Liver (tissue), 3 donors: ENCODE data around the gene MAPK8.
"Not testable (repeated sequence)": the region's sequence is repeated elsewhere in the genome, so short reads cannot be mapped to it uniquely, and the experiment has no call there.

Experiments used
- EGR1 ChIP-seq, 2 donors: IDR thresholded peaks; 2 replicates each; pipeline ENCODE4 v1.6.1; 2016 to 2018; ENCODE audit warnings: antibody characterized with exemption in 2 of 2, low read depth in 2 of 2
- GABPA ChIP-seq, 2 donors: IDR thresholded peaks in 1 of 2; conservative IDR thresholded peaks in 1 of 2; 2 replicates each; pipeline ENCODE4 v1.6.1; 2016; ENCODE audit warnings: antibody characterized with exemption in 2 of 2, mild to moderate bottlenecking in 1 of 2, moderate library complexity in 1 of 2
- HNF4A ChIP-seq, 2 donors: conservative IDR thresholded peaks; 2 replicates each; pipeline ENCODE4 v1.6.1; 2016; ENCODE audit warnings: antibody characterized with exemption in 2 of 2, mild to moderate bottlenecking in 2 of 2
- HNF4G ChIP-seq: IDR thresholded peaks from 2 replicates; pipeline ENCODE4 v1.6.1; 2016; ENCODE audit warnings: antibody characterized with exemption
- JUND ChIP-seq, 2 donors: IDR thresholded peaks; 2 replicates each; pipeline ENCODE4 v1.6.1; 2016; ENCODE audit warnings: antibody characterized with exemption in 2 of 2
- NR2F2 ChIP-seq: IDR thresholded peaks from 2 replicates; pipeline ENCODE4 v1.6.1; 2016; ENCODE audit warnings: antibody characterized with exemption
- RAD21 ChIP-seq, 2 donors: IDR thresholded peaks; 2 replicates each; pipeline ENCODE4 v1.6.1; 2016; ENCODE audit warnings: antibody characterized with exemption in 2 of 2, mild to moderate bottlenecking in 2 of 2
- SP1 ChIP-seq: IDR thresholded peaks from 2 replicates; pipeline ENCODE4 v1.6.1; 2018; ENCODE audit warnings: antibody characterized with exemption, mild to moderate bottlenecking
- TAF1 ChIP-seq: conservative IDR thresholded peaks from 2 replicates; pipeline ENCODE4 v1.6.1; 2016; ENCODE audit warnings: antibody characterized with exemption, mild to moderate bottlenecking
- YY1 ChIP-seq: IDR thresholded peaks from 2 replicates; pipeline ENCODE4 v1.6.1; 2016; ENCODE audit warnings: antibody characterized with exemption, mild to moderate bottlenecking
- TF ChIP-seq, protein P1 (sequence below): fragments of 150-350 bp; IDR thresholded peaks from 2 replicates; pipeline ENCODE4 v1.5.1; 2017; ENCODE audit warnings: improper control_type of control experiment, low read depth, low read length; ENCODE audit not compliant: missing input control
- TF ChIP-seq, protein P2 (sequence below): IDR thresholded peaks from 2 replicates; pipeline ENCODE4 v1.6.1; 2016; ENCODE audit warnings: antibody characterized with exemption, mild to moderate bottlenecking
- TF ChIP-seq, protein P3 (sequence below): IDR thresholded peaks from 2 replicates; pipeline ENCODE4 v1.6.1; 2016; ENCODE audit warnings: antibody characterized with exemption
- TF ChIP-seq, protein P4 (sequence below): IDR thresholded peaks from 2 replicates; pipeline ENCODE4 v1.6.1; 2016; ENCODE audit warnings: antibody characterized with exemption
- donor health status: healthy.
- donor health status: healthy.

DNA sequence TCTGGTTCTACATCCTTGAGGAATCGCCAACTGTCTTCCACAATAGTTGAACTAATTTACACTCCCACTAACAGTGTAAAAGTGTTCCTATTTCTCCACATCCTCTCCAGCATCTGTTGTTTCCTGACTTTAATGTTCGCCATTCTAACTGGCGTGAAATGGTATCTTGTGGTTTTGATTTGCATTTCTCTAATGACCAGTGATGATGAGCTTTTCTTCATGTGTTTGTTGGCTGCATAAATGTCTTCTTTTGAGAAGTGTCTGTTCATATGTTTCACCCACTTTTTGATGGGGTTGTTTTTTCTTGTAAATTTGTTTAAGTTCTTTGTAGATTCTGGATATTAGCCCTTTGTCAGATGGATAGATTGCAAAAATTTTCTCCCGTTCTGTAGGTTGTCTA is 41.5 kb downstream of the MAPK8 start:
- TF ChIP-seq, protein P1, sequence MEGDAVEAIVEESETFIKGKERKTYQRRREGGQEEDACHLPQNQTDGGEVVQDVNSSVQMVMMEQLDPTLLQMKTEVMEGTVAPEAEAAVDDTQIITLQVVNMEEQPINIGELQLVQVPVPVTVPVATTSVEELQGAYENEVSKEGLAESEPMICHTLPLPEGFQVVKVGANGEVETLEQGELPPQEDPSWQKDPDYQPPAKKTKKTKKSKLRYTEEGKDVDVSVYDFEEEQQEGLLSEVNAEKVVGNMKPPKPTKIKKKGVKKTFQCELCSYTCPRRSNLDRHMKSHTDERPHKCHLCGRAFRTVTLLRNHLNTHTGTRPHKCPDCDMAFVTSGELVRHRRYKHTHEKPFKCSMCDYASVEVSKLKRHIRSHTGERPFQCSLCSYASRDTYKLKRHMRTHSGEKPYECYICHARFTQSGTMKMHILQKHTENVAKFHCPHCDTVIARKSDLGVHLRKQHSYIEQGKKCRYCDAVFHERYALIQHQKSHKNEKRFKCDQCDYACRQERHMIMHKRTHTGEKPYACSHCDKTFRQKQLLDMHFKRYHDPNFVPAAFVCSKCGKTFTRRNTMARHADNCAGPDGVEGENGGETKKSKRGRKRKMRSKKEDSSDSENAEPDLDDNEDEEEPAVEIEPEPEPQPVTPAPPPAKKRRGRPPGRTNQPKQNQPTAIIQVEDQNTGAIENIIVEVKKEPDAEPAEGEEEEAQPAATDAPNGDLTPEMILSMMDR, result not testable (repeated sequence)
- not testable (repeated sequence) for TF ChIP-seq HNF4A (conservative IDR thresholded peaks at IDR 0.05); GABPA (IDR thresholded peaks at IDR 0.05 in 1 of 2, conservative IDR thresholded peaks at IDR 0.05 in 1 of 2); RAD21 (IDR thresholded peaks at IDR 0.05); SP1; YY1; EGR1 (IDR thresholded peaks at IDR 0.05; ENCODE audit: low read depth in 2 of 2); HNF4G; JUND (IDR thresholded peaks at IDR 0.05); TAF1; NR2F2
- TF ChIP-seq, protein P2, sequence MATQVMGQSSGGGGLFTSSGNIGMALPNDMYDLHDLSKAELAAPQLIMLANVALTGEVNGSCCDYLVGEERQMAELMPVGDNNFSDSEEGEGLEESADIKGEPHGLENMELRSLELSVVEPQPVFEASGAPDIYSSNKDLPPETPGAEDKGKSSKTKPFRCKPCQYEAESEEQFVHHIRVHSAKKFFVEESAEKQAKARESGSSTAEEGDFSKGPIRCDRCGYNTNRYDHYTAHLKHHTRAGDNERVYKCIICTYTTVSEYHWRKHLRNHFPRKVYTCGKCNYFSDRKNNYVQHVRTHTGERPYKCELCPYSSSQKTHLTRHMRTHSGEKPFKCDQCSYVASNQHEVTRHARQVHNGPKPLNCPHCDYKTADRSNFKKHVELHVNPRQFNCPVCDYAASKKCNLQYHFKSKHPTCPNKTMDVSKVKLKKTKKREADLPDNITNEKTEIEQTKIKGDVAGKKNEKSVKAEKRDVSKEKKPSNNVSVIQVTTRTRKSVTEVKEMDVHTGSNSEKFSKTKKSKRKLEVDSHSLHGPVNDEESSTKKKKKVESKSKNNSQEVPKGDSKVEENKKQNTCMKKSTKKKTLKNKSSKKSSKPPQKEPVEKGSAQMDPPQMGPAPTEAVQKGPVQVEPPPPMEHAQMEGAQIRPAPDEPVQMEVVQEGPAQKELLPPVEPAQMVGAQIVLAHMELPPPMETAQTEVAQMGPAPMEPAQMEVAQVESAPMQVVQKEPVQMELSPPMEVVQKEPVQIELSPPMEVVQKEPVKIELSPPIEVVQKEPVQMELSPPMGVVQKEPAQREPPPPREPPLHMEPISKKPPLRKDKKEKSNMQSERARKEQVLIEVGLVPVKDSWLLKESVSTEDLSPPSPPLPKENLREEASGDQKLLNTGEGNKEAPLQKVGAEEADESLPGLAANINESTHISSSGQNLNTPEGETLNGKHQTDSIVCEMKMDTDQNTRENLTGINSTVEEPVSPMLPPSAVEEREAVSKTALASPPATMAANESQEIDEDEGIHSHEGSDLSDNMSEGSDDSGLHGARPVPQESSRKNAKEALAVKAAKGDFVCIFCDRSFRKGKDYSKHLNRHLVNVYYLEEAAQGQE, result not testable (repeated sequence)
- TF ChIP-seq, protein P3, sequence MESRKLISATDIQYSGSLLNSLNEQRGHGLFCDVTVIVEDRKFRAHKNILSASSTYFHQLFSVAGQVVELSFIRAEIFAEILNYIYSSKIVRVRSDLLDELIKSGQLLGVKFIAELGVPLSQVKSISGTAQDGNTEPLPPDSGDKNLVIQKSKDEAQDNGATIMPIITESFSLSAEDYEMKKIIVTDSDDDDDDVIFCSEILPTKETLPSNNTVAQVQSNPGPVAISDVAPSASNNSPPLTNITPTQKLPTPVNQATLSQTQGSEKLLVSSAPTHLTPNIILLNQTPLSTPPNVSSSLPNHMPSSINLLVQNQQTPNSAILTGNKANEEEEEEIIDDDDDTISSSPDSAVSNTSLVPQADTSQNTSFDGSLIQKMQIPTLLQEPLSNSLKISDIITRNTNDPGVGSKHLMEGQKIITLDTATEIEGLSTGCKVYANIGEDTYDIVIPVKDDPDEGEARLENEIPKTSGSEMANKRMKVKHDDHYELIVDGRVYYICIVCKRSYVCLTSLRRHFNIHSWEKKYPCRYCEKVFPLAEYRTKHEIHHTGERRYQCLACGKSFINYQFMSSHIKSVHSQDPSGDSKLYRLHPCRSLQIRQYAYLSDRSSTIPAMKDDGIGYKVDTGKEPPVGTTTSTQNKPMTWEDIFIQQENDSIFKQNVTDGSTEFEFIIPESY, result not testable (repeated sequence)
- TF ChIP-seq, protein P4, sequence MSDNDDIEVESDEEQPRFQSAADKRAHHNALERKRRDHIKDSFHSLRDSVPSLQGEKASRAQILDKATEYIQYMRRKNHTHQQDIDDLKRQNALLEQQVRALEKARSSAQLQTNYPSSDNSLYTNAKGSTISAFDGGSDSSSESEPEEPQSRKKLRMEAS, result not testable (repeated sequence)
